ENCODE results near the gene CDK5R2. TPM values are rescaled to one million over a fixed set of nuclear protein-coding genes. Genes with fewer than 3 reads are reported as not detected.

Gene CDK5R2
- total RNA-seq, 2 donors from 2014 or later: 0.81 to 0.95 TPM

GRCh38 chr2:218961229-218961628, 1.8 kb downstream of the CDK5R2 start:
- Mint-ChIP-seq H3K27me3 (ENCODE audit: insufficient read depth) (peaks cover 69% of the 10 kb centered on the region), H3K4me1 (peaks cover 16% of the 10 kb centered on the region), H3K27ac (no peak overlapping the region), H3K9me3 (no peaks in the 10 kb centered on the region), H3K4me3 (no peak overlapping the region), H3K36me3 (ENCODE audit: low read depth) (no peaks in the 10 kb centered on the region)
- Histone ChIP-seq H3K9me3 (ENCODE audit: control insufficient read depth, low read length) (no peaks in the 10 kb centered on the region), H3K36me3 (ENCODE audit: control insufficient read depth, insufficient read depth, low read length) (no peaks in the 10 kb centered on the region), H3K27me3 (ENCODE audit: control insufficient read depth, insufficient read depth, low read length, poor library complexity, severe bottlenecking) (peaks cover 59% of the 10 kb centered on the region), H3K4me3 (ENCODE audit: low read length) (peak overlapping the region; percentile 68), H3K9ac (ENCODE audit: extremely low read depth, low read length, poor library complexity, severe bottlenecking) (no peak overlapping the region), H3K27ac (ENCODE audit: low read depth, low read length) (no peak overlapping the region), H3K4me1 (ENCODE audit: control insufficient read depth, insufficient read depth, low read length) (no peaks in the 10 kb centered on the region)
- TF ChIP-seq CTCF (conservative IDR thresholded peaks at IDR 0.05): no peak
- WGBS, 2 experiments (ENCODE audit: insufficient coverage in 1 of 2, insufficient read length in 1 of 2): 8 to 16% methylated on average over 3 to 4 of the region's 4 CpGs
- DNase-seq: no peak

GRCh38 chr2:218961651-218962570, 2.4 kb downstream of the CDK5R2 start:
- peak overlapping the region; percentile 83 for H3K4me3 ChIP-seq (ENCODE audit: low read length)
- H3K36me3 Mint-ChIP-seq (ENCODE audit: low read depth): no peaks in the 10 kb centered on the region
- WGBS, 2 experiments (ENCODE audit: insufficient coverage in 1 of 2, insufficient read length in 1 of 2): 19 to 70% methylated on average over 5 to 31 of the region's 34 CpGs
- no peak overlapping the region for H3K27ac ChIP-seq (ENCODE audit: low read depth, low read length)
- H3K36me3 ChIP-seq (ENCODE audit: control insufficient read depth, insufficient read depth, low read length): no peaks in the 10 kb centered on the region
- peak; percentile 90 for DNase-seq
- H3K27me3 Mint-ChIP-seq (ENCODE audit: insufficient read depth): peaks cover 68% of the 10 kb centered on the region
- H3K9ac ChIP-seq (ENCODE audit: extremely low read depth, low read length, poor library complexity, severe bottlenecking): no peak overlapping the region
- no peaks in the 10 kb centered on the region for H3K4me1 ChIP-seq (ENCODE audit: control insufficient read depth, insufficient read depth, low read length)
- H3K9me3 Mint-ChIP-seq: no peaks in the 10 kb centered on the region
- peaks cover 16% of the 10 kb centered on the region for H3K4me1 Mint-ChIP-seq
- H3K4me3 Mint-ChIP-seq: peak overlapping the region; percentile 67
- TF ChIP-seq CTCF (conservative IDR thresholded peaks at IDR 0.05): no peak
- peaks cover 56% of the 10 kb centered on the region for H3K27me3 ChIP-seq (ENCODE audit: control insufficient read depth, insufficient read depth, low read length, poor library complexity, severe bottlenecking)
- no peak overlapping the region for H3K27ac Mint-ChIP-seq
- H3K9me3 ChIP-seq (ENCODE audit: control insufficient read depth, low read length): no peaks in the 10 kb centered on the region

- Mint-ChIP-seq H3K27ac (peak overlapping the region; percentile 89), H3K27me3 (ENCODE audit: insufficient read depth) (peaks cover 68% of the 10 kb centered on the region)
- H3K27me3 ChIP-seq (ENCODE audit: control insufficient read depth, insufficient read depth, low read length, poor library complexity, severe bottlenecking): peaks cover 55% of the 10 kb centered on the region
Observed at GRCh38 chr2:218962859-218963492, 3.5 kb downstream of the CDK5R2 start.

More at GRCh38 chr2:218962859-218963492, 3.5 kb downstream of the CDK5R2 start:
- no peaks in the 10 kb centered on the region for H3K9me3 ChIP-seq (ENCODE audit: control insufficient read depth, low read length)
- peak; percentile 99 for DNase-seq
- Mint-ChIP-seq H3K9me3 (no peaks in the 10 kb centered on the region), H3K36me3 (ENCODE audit: low read depth) (no peaks in the 10 kb centered on the region), H3K4me1 (peaks cover 16% of the 10 kb centered on the region), H3K4me3 (peak overlapping the region; percentile 67)
- peak overlapping the region; percentile 78 for H3K9ac ChIP-seq (ENCODE audit: extremely low read depth, low read length, poor library complexity, severe bottlenecking)
- no peak for TF ChIP-seq CTCF (conservative IDR thresholded peaks at IDR 0.05)
- peak overlapping the region; percentile 83 for H3K4me3 ChIP-seq (ENCODE audit: low read length)
- peak overlapping the region; percentile 95 for H3K27ac ChIP-seq (ENCODE audit: low read depth, low read length)
- WGBS, 2 experiments (ENCODE audit: insufficient coverage in 1 of 2, insufficient read length in 1 of 2): 0 to 1% methylated on average over 26 to 42 of the region's 42 CpGs
- no peaks in the 10 kb centered on the region for H3K4me1 ChIP-seq (ENCODE audit: control insufficient read depth, insufficient read depth, low read length)
- H3K36me3 ChIP-seq (ENCODE audit: control insufficient read depth, insufficient read depth, low read length): no peaks in the 10 kb centered on the region

Measured in endodermal cell (in vitro differentiated cells).